HG02798 (cell line): ENCODE results near the gene NDOR1.
A peak's percentile ranks its signal among the peaks of the same experiment; 100 is the strongest.
"Not testable (repeated sequence)": the region's sequence is repeated elsewhere in the genome, so short reads cannot be mapped to it uniquely, and the experiment has no call there.

Source experiments
- ATAC-seq: cut with Tn5 transposase; IDR thresholded peaks from one replicate; pipeline ENCODE4 v1.9.1; 2021; ENCODE audit warnings: mild to moderate bottlenecking; ENCODE audit not compliant: unreplicated experiment, poor library complexity

The NDOR1 gene

GRCh38 chr9:137228968-137229896, 23.7 kb downstream of the NDOR1 start:
- ATAC-seq: no peak

GRCh38 chr9:137229903-137230704, 24.6 kb downstream of the NDOR1 start:
- no peak for ATAC-seq

GRCh38 chr9:137230705-137231371, 25.3 kb downstream of the NDOR1 start, which contains the start of gene SLC34A3:
TSS of gene SLC34A3 (plus strand) at chr9:137230901. CDS start at chr9:137231703, 802 bp downstream.
- no peak for ATAC-seq

- no peak for ATAC-seq
Measured at GRCh38 chr9:137231372-137232039, 26.0 kb downstream of the NDOR1 start.

GRCh38 chr9:137232101-137232500, 26.6 kb downstream of the NDOR1 start:
- no peak for ATAC-seq

- no peak for ATAC-seq
Measured at GRCh38 chr9:137232510-137232909, 27.0 kb downstream of the NDOR1 start.

GRCh38 chr9:137233143-137233980, 27.9 kb downstream of the NDOR1 start:
- no peak for ATAC-seq

- ATAC-seq: no peak
Measured at GRCh38 chr9:137234055-137234697, 28.7 kb downstream of the NDOR1 start.

- ATAC-seq: no peak
Measured at GRCh38 chr9:137234758-137235423, 29.4 kb downstream of the NDOR1 start.

- no peak for ATAC-seq
Measured at GRCh38 chr9:137235424-137236237, 30.1 kb downstream of the NDOR1 start.

- ATAC-seq: peak; percentile 20
Measured at GRCh38 chr9:137236238-137236935, 30.9 kb downstream of the NDOR1 start.

GRCh38 chr9:137236936-137237421, 31.5 kb downstream of the NDOR1 start:
- ATAC-seq: no peak

- no peak for ATAC-seq
Measured at GRCh38 chr9:137237759-137238726, 32.5 kb downstream of the NDOR1 start.

GRCh38 chr9:137239541-137240200, 34.2 kb downstream of the NDOR1 start:
- ATAC-seq: not testable (repeated sequence)

GRCh38 chr9:137240318-137240840, 34.9 kb downstream of the NDOR1 start:
- ATAC-seq: peak; percentile 15
